IMR-90 (cell line): ENCODE measurements around the gene RFXANK. TPM values are rescaled to one million over a fixed set of nuclear protein-coding genes. Genes with fewer than 3 reads are reported as not detected.

ENCODE experiments used
- ATAC-seq: fragments of 200-7000 bp; cut with Tn5 transposase; 2 replicates; pipeline ENCODE4 v1.9.1; 2020; ENCODE audit warnings: low read depth, mild to moderate bottlenecking, moderate library complexity
- BruUV-seq: library from RNA; stranded (reverse); fragments of 400-500 nt; replicated peaks from 2 replicates; lab custom pipeline; 2021; lab: Mats Ljungman, UMichigan
- CTCF ChIA-PET: fragments of 300-600 bp; formaldehyde crosslinking; extraction: SDS; loops from one replicate; lab custom pipeline; 2021; ENCODE audit warnings: antibody characterized with exemption; lab: Yijun Ruan, JAX
- POLR2A ChIA-PET: fragments of 300-600 bp; sonication (Branson Sonifier 250); formaldehyde crosslinking; loops from one replicate; lab custom pipeline; 2022; ENCODE audit warnings: antibody characterized with exemption; ENCODE audit not compliant: unreplicated experiment; lab: Charles Lee
- DNase-seq: peaks from one replicate; pipeline ENCODE4 v3.0.0; 2013
- H2AFZ ChIP-seq: replicated peaks from 2 replicates; pipeline ENCODE3; 2013; ENCODE audit warnings: low read length, mild to moderate bottlenecking; ENCODE audit not compliant: poor library complexity
- H2AK5ac ChIP-seq: 2 replicates; pipeline ENCODE4 v1.6.1; 2013; ENCODE audit warnings: low read depth, low read length, inconsistent platforms
- H2AK9ac ChIP-seq: replicated peaks from 2 replicates; pipeline ENCODE3; 2013; ENCODE audit warnings: mild to moderate bottlenecking, low read depth, low read length, moderate library complexity; ENCODE audit not compliant: poor library complexity
- H2BK120ac ChIP-seq: 2 replicates; pipeline ENCODE4 v1.6.1; 2013; ENCODE audit warnings: low read depth, low read length, inconsistent platforms
- H2BK15ac ChIP-seq: 3 replicates; pipeline ENCODE4 v1.6.1; 2013; ENCODE audit warnings: low read depth, low read length, inconsistent platforms
- H2BK20ac ChIP-seq: 2 replicates; pipeline ENCODE4 v1.6.1; 2013; ENCODE audit warnings: low read depth, mild to moderate bottlenecking, inconsistent platforms, low read length, moderate library complexity
- H2BK5ac ChIP-seq: 2 replicates; pipeline ENCODE4 v1.6.1; 2013; ENCODE audit warnings: mild to moderate bottlenecking, low read depth, low read length, inconsistent platforms; ENCODE audit not compliant: poor library complexity, severe bottlenecking
- H3K14ac ChIP-seq: replicated peaks from 2 replicates; pipeline ENCODE4 v1.6.1; 2013; ENCODE audit warnings: low read depth, low read length, inconsistent platforms
- H3K18ac ChIP-seq: 2 replicates; pipeline ENCODE4 v1.6.1; 2013; ENCODE audit warnings: low read depth, low read length, control low read depth
- H3K23ac ChIP-seq: 2 replicates; pipeline ENCODE4 v1.6.1; 2013; ENCODE audit warnings: low read depth, low read length, inconsistent platforms
- H3K27ac ChIP-seq: 2 replicates; pipeline ENCODE4 v1.5.1; 2013; ENCODE audit warnings: mild to moderate bottlenecking, control low read depth, low read length; ENCODE audit not compliant: insufficient read depth
- H3K27me3 ChIP-seq: 2 replicates; pipeline ENCODE4 v1.6.1; 2013; ENCODE audit warnings: low read length; ENCODE audit not compliant: control insufficient read depth, insufficient read depth
- H3K36me3 ChIP-seq: 2 replicates; pipeline ENCODE4 v1.6.1; 2013; ENCODE audit warnings: low read length, mixed read lengths; ENCODE audit not compliant: control insufficient read depth, insufficient read depth
- H3K4ac ChIP-seq: 2 replicates; pipeline ENCODE4 v1.6.1; 2013; ENCODE audit warnings: low read depth, low read length, inconsistent platforms
- H3K4me1 ChIP-seq: 2 replicates; pipeline ENCODE4 v1.6.1; 2013; ENCODE audit warnings: low read length, mixed read lengths; ENCODE audit not compliant: control insufficient read depth, insufficient read depth
- H3K4me2 ChIP-seq: 2 replicates; pipeline ENCODE4 v1.6.1; 2013; ENCODE audit warnings: low read depth, mild to moderate bottlenecking, control low read depth, low read length, moderate library complexity
- H3K4me3 ChIP-seq: 2 replicates; pipeline ENCODE4 v1.5.1; 2013; ENCODE audit warnings: low read depth, mild to moderate bottlenecking, control low read depth, low read length, moderate library complexity; ENCODE audit not compliant: insufficient read depth
- H3K56ac ChIP-seq: 2 replicates; pipeline ENCODE4 v1.6.1; 2013; ENCODE audit warnings: low read length, inconsistent platforms; ENCODE audit not compliant: insufficient read depth; ENCODE audit errors: extremely low read depth
- H3K79me1 ChIP-seq, 2 experiments: 2 replicates each; pipeline ENCODE4 v1.6.1; 2013; ENCODE audit warnings: low read length in 2 of 2, inconsistent platforms in 1 of 2, low read depth in 1 of 2
- H3K9ac ChIP-seq: 2 replicates; pipeline ENCODE4 v1.6.1; 2013; ENCODE audit warnings: low read depth, low read length, control low read depth
- H3K9me1 ChIP-seq: 2 replicates; pipeline ENCODE4 v1.6.1; 2013; ENCODE audit warnings: low read length, inconsistent platforms; ENCODE audit not compliant: insufficient read depth
- H3K9me3 ChIP-seq: 2 replicates; pipeline ENCODE4 v1.6.1; 2013; ENCODE audit warnings: low read length; ENCODE audit not compliant: control insufficient read depth, insufficient read depth
- H4K20me1 ChIP-seq: 2 replicates; pipeline ENCODE4 v1.6.1; 2013; ENCODE audit warnings: low read length, inconsistent platforms; ENCODE audit not compliant: insufficient read depth
- H4K5ac ChIP-seq: 2 replicates; pipeline ENCODE4 v1.6.1; 2013; ENCODE audit warnings: mild to moderate bottlenecking, low read depth, low read length, control low read depth
- H4K8ac ChIP-seq, 2 experiments: 2 replicates each; pipeline ENCODE4 v1.6.1; 2013; ENCODE audit warnings: low read depth in 2 of 2, low read length in 2 of 2, control low read depth in 1 of 2, inconsistent platforms in 1 of 2
- H4K91ac ChIP-seq: 2 replicates; pipeline ENCODE4 v1.6.1; 2013; ENCODE audit warnings: low read depth, low read length, inconsistent platforms; ENCODE audit not compliant: insufficient read depth
- ELK1 ChIP-seq: fragments of 150-350 bp; IDR thresholded peaks from 2 replicates; pipeline ENCODE4 v1.6.1; 2016; ENCODE audit warnings: low read depth, mild to moderate bottlenecking, low read length, moderate library complexity, borderline replicate concordance
- FOS ChIP-seq: fragments of 150-350 bp; IDR thresholded peaks from 2 replicates; pipeline ENCODE4 v1.6.1; 2016; ENCODE audit warnings: low read depth, low read length
- MAFK ChIP-seq: IDR thresholded peaks from 2 replicates; pipeline ENCODE4 v1.6.1; 2012; ENCODE audit warnings: low read depth, low read length, improper control_type of control experiment
- RCOR1 ChIP-seq: IDR thresholded peaks from 2 replicates; pipeline ENCODE4 v1.6.1; 2012; ENCODE audit warnings: mild to moderate bottlenecking, low read length, improper control_type of control experiment; ENCODE audit not compliant: insufficient replicate concordance
- WGBS, 2 experiments: methylation state at CpG; one replicate each; pipeline versions ENCODE4 v1.1.5 to v1.1.7; 2013; ENCODE audit warnings: missing lambda C conversion rate in 2 of 2; ENCODE audit not compliant: insufficient read length in 1 of 2; ENCODE audit errors: extremely low coverage in 2 of 2; 5-methylcytosine and 5-hydroxymethylcytosine counted together
- dilution Hi-C: fragments of 300-500 bp; cut with HindIII; formaldehyde crosslinking; loops from one replicate; pipeline ENCODE4 v1.14.3; 2018; ENCODE audit warnings: low sequenced_read_pairs; ENCODE audit not compliant: unreplicated experiment
- in situ Hi-C: fragments of 300-500 bp; cut with MboI; formaldehyde crosslinking; loops from 3 replicates; pipeline ENCODE4 v1.14.3; 2019; ENCODE audit warnings: low sequenced_read_pairs, inconsistent platforms, mixed read lengths
- intact Hi-C: fragments of 100-400 bp; cut with micrococcal nuclease; formaldehyde crosslinking; loops from 2 replicates; pipeline ENCODE4 v1.10.0; 2022
- polyA plus RNA-seq, 3 experiments: library from polyadenylated mRNA; depleted of rRNA; stranded (reverse); fragments of >200 nt; gene quantifications; 2 replicates each; pipeline ENCODE4 v1.2.3, GENCODE V29; 2012; ENCODE audit warnings: low replicate concordance in 1 of 3
- total RNA-seq: library from RNA; depleted of rRNA; stranded (reverse); fragments of >200 nt; gene quantifications from 2 replicates; pipeline ENCODE4 v1.2.3, GENCODE V29; 2012

The RFXANK gene
- total and polyA plus RNA-seq, 2 of the 4 experiments (the other 2 are of a cell fraction): 68.3 to 97.8 TPM

- Histone ChIP-seq H3K36me3 (no peaks in the 10 kb centered on the region), H3K23ac (no peak overlapping the region), H4K5ac (no peak overlapping the region), H3K4me1 (no peaks in the 10 kb centered on the region), H3K27ac (no peak overlapping the region), H3K14ac (no peak overlapping the region), H3K9ac (no peak overlapping the region), H2BK15ac (no peak overlapping the region), H3K4me2 (no peak overlapping the region), H3K4ac (no peak overlapping the region), H3K9me1 (0 out of 2 replicates have a peak, but pooled peaks cover 2% of the 10 kb centered on the region), H2BK120ac (no peak overlapping the region), H2AK5ac (no peak overlapping the region), H2BK20ac (no peak overlapping the region), H2AK9ac (no peak overlapping the region), H3K9me3 (no peaks in the 10 kb centered on the region), H4K8ac (no peak overlapping the region), H3K79me1 (no peaks in the 10 kb centered on the region), H3K18ac (no peak overlapping the region), H3K4me3 (no peak overlapping the region), H3K27me3 (peaks cover 19% of the 10 kb centered on the region), H4K20me1 (peaks cover 6% of the 10 kb centered on the region; the same call in 1 of the 2 replicates), H4K91ac (no peak overlapping the region), H2BK5ac (no peak overlapping the region), H3K56ac (no peak overlapping the region), H2AFZ (no peak overlapping the region)
- intact Hi-C loops (no loop called here), dilution Hi-C loops (no loop called here), in situ Hi-C loops (no loop called here)
- ATAC-seq: no peak
- 67% methylated on average over 1 of the region's 4 CpGs; no CpG with 5 or more reads in 1 of the 2 experiments for WGBS, 2 experiments
- TF ChIP-seq ELK1: no peak
- TF ChIP-seq RCOR1: no peak
- no peak for TF ChIP-seq FOS
- TF ChIP-seq MAFK: no peak
- no TSS peak for BruUV-seq
- ChIA-PET POLR2A (no interaction called here), CTCF (no interaction called here)
- peak; percentile 16 for DNase-seq
Measured at GRCh38 chr19:19217099-19217498, 25.0 kb downstream of the RFXANK start.
